ENCODE measurements around the gene OR8G1. TPM values are rescaled to one million over a fixed set of nuclear protein-coding genes. Genes with fewer than 3 reads are reported as not detected.

Gene OR8G1
- total RNA-seq, 2 experiments from 2014 or later, result not detected

DNA sequence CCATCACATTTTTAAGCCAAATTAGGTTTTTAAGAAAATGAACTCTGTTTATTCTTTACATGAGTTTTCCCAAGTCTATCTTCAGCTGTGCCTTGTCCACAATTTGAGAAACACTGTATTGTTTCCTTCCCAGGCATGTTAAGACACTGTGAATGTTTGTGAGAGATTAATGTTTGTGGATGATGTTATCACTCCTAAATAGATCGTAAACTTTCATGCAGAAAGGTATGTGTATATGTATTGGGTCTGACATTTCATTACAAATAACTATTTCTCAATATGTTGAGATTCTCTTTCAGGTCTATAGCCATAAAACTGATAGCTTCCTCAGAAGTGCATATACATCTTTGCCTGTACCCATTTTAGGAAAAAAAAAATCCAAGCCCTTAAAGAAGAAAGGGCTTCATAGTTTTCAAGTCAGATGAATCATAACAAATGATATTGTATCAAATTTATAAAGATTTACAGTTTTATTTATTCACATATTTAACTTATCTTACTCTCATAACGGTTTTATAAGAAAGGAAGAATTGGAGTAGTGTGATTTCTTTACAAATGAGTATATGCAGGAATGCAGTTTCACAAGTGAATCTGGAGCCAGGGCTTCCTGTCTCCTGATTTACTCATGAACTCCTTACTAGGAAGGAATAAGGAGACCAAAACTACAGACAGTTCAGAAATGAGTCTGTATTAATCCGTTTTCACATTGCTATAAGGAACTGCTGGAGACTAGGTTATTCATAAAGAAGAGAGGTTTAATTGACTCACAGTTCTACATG, 61.6 kb downstream of the OR8G1 start:
- ChIA-PET CTCF (no interaction called here), POLR2A (no interaction called here)
- DNase-seq, result no peak
- H3K27ac Mint-ChIP-seq, result no peak overlapping the region
- H3K36me3 Mint-ChIP-seq (ENCODE audit: low read depth), result no peaks in the 10 kb centered on the region
- TF ChIP-seq, protein P1, sequence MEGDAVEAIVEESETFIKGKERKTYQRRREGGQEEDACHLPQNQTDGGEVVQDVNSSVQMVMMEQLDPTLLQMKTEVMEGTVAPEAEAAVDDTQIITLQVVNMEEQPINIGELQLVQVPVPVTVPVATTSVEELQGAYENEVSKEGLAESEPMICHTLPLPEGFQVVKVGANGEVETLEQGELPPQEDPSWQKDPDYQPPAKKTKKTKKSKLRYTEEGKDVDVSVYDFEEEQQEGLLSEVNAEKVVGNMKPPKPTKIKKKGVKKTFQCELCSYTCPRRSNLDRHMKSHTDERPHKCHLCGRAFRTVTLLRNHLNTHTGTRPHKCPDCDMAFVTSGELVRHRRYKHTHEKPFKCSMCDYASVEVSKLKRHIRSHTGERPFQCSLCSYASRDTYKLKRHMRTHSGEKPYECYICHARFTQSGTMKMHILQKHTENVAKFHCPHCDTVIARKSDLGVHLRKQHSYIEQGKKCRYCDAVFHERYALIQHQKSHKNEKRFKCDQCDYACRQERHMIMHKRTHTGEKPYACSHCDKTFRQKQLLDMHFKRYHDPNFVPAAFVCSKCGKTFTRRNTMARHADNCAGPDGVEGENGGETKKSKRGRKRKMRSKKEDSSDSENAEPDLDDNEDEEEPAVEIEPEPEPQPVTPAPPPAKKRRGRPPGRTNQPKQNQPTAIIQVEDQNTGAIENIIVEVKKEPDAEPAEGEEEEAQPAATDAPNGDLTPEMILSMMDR (IDR thresholded peaks at IDR 0.05), result no peak
- intact Hi-C loops (cut with micrococcal nuclease), result no loop called here
- H3K27me3 Mint-ChIP-seq, result peaks cover 2% of the 10 kb centered on the region
- H3K9me3 Mint-ChIP-seq, result no peaks in the 10 kb centered on the region
- H3K4me1 Mint-ChIP-seq (ENCODE audit: low read depth), result no peaks in the 10 kb centered on the region
- no peak overlapping the region for H3K4me3 Mint-ChIP-seq
- ATAC-seq, result no peak

Other genes with a start within 250 kb of the OR8G1 start
- gene OR10G6, start 245.9 kb upstream of the OR8G1 start, total RNA-seq, result not detected
- gene OR10G4, start 228.1 kb upstream of the OR8G1 start, total RNA-seq, result not detected
- gene OR10G9, start 218.1 kb upstream of the OR8G1 start, total RNA-seq, result not detected
- gene OR10G8, start 214.3 kb upstream of the OR8G1 start, total RNA-seq, result not detected
- gene OR10G7, start 199.8 kb upstream of the OR8G1 start, total RNA-seq, result not detected
- gene VWA5A, start 125.6 kb upstream of the OR8G1 start, total RNA-seq, result 1 to 10 TPM; 4.4 TPM
- not detected for gene OR10D3, start 57.8 kb upstream of the OR8G1 start, total RNA-seq
- gene OR8G5, start 15.3 kb downstream of the OR8G1 start, total RNA-seq, result not detected
- gene OR8D1, start 72.9 kb downstream of the OR8G1 start, total RNA-seq, result not detected
- gene OR8D2, start 79.1 kb downstream of the OR8G1 start, total RNA-seq, result not detected
- gene OR8B2, start 143.4 kb downstream of the OR8G1 start, total RNA-seq, result not detected
- not detected for gene OR8B3, start 157.9 kb downstream of the OR8G1 start, total RNA-seq
- gene OR8B4, start 183.8 kb downstream of the OR8G1 start, total RNA-seq, result not detected
- gene OR8B8, start 204.6 kb downstream of the OR8G1 start, total RNA-seq, result not detected

All from activated CD8-positive, alpha-beta T cell treated with anti-CD3 and anti-CD28 coated beads for 36 hours (primary cell).